HG03025 (cell line): ENCODE results near the gene THEMIS.
"Not testable (repeated sequence)": the region's sequence is repeated elsewhere in the genome, so short reads cannot be mapped to it uniquely, and the experiment has no call there.

Source experiments
- ATAC-seq: cut with Tn5 transposase; IDR thresholded peaks from one replicate; pipeline ENCODE4 v1.9.1; 2021; ENCODE audit warnings: mild to moderate bottlenecking, moderate library complexity; ENCODE audit not compliant: unreplicated experiment, low FRiP score

Gene THEMIS

DNA sequence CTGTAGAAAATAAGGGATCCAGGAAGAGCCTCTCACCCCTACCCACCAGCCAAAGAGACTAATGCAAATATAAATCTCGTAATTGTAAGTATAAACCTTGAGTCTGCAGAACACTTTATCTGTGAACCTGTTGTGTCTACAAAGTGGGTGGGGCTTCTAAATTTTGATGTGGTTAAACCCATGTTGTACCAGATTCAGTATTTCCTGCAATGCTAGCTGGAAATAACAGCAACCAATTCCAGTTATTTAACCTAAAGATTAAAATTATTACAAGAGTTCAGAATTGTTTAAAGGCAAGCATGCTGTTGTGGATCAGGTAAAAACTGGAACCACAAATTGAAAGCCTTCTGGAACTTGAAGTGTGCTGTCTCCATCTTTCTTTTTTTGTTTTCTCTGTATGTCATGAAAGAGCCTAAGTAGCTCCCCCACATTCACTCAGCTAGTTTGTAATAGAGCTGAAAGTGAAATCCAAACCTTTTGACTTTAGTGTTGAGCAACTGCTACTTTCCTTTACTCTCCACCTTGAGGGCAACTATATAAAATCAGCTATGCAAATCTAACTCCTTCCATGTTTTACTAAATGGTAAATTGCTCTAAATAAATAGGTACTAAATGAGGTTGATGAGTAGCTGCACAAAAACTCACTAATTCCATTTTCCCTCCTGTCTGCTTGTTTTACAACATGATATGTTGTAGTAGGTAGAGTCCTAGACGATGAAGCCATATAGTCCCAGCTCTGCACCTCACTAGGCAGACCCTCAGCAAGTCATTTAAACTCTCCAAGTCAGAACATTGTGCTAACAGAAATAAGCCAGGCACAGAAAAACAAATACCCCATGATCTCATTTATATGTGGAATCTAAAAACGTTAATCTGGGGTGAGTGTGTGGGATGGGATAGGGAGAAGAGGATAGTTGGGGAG, 17.9 kb upstream of the THEMIS start:
- ATAC-seq: no peak

- no peak for ATAC-seq
Observed at GRCh38 chr6:127917766-127918165, 16.9 kb upstream of the THEMIS start.

GRCh38 chr6:127914240-127914639, 13.4 kb upstream of the THEMIS start:
- ATAC-seq: no peak

- no peak for ATAC-seq
Observed at GRCh38 chr6:127912914-127913313, 12.1 kb upstream of the THEMIS start.

GRCh38 chr6:127907960-127908640, 7.2 kb upstream of the THEMIS start:
- ATAC-seq: no peak

DNA sequence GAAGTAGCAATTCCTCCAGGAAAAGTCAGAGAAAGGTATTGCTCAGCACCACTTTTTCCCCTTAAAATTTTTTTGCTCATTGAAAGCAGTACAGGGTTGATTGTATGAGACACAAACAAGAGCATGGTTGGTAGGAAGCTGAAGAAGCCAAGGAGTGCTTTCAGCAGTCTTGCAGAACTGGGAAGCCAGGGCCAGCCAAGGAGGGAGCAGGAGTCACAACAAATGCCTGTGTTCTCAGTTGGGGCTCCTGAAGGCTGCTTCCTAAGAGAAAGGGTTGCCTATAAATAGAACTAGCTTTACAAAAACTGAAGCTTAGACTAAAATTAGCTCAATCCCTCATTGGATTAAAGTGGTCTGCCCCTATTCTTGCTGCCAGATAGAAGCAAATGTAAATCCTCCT, 3.3 kb upstream of the THEMIS start:
- ATAC-seq: no peak

DNA sequence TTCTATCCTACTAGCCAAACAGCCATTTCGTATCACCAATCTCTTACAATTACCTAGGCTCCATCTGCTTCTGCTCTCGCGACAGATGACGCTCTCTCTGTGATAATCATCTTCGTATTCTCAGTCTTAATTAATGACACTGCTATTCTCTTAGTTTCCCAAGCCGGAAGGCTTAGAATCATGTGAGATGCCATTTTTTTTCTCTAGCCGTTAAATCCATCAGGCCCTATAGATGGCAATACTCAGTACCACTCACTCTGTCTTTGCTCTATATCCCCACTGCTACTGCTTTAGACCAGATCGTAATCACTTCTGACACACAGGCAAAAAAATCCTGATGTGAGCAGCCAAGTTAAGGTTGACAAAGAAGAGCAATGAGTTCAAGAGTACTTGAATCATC, 2.1 kb upstream of the THEMIS start:
- ATAC-seq: no peak

- no peak for ATAC-seq
Observed at GRCh38 chr6:127897484-127897883, 3.4 kb downstream of the THEMIS start.

DNA sequence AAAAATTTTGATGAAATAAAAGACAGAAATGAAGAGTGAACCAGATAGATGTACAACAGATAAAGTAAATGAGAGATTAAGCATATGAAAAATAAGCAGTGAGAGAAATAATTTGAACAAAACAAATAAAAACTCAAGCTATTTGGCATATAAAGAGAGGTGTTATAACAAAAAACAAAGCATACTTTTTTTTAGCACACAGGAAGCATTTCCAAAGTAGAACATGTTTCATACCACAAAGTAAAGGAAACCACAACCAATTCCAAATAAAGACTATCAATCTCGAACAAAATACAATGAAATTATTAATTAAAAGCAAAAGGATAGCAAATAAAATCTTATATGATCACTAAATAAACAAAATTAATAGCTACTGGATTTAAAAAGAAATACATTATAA, 6.8 kb downstream of the THEMIS start:
- no peak for ATAC-seq

- no peak for ATAC-seq
Observed at GRCh38 chr6:127893541-127893940, 7.3 kb downstream of the THEMIS start.

GRCh38 chr6:127891731-127892326, 9.0 kb downstream of the THEMIS start:
- no peak for ATAC-seq

DNA sequence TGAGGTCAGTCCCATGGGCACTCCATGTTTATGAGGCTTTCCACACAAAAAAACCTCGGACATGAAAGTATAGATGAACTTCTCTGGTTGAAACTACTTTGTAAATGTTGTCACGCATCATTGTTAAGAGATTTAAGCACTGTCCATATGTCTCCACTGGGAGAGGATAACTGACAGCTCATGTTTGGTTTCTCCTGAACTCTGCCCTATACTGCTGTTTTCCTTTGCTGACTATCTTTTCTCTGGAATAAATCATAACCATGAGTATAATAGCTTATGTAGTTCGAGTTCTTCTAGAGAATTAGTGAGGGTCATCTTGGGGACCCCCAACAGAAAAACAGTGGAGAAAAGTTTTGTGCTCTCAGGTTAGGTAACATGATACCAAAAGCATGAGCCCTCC, 14.3 kb downstream of the THEMIS start:
- ATAC-seq: no peak

- ATAC-seq: no peak
Observed at GRCh38 chr6:127884134-127884533, 16.7 kb downstream of the THEMIS start.

GRCh38 chr6:127881949-127882348, 18.9 kb downstream of the THEMIS start:
- not testable (repeated sequence) for ATAC-seq

DNA sequence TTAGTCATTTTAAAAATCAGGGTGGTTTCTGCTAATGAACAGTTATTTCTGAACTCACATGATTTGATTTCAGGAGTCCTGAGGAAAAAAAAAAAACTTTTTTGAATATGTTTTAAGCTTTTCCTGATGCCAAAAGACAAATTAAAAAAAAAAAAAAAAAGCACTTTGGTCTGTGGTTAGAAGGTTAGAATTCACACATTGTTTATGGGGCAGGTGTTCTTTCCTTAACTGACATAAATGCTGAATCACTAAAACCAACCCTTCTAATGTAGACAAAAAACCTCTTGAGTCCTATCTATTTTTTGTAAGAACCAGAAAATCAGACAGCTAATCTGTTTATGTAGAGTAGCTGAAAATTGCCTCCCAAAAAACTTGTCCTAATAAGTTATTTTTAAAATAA, 20.4 kb downstream of the THEMIS start:
- ATAC-seq: no peak

- ATAC-seq: no peak
Observed at GRCh38 chr6:127879685-127880084, 21.2 kb downstream of the THEMIS start.

GRCh38 chr6:127878115-127878514, 22.7 kb downstream of the THEMIS start:
- no peak for ATAC-seq

DNA sequence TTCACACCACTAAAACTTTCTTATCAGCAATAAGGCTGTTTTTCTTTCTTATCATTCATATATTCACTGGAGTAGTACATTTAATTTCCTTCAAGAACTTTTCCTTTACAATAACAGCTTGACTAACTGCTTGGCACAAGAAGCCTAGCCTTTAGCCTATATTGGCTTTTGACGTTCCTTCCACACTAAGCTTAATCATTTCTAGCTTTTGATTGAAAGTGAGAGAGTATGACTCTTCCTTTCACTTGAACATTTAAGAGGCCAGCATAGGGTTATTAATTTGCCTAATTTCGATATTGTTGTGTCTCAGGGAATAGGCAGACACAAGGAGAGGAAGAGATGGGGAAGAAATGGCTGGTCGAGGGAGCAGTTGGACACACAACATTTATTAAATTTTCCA, 23.6 kb downstream of the THEMIS start:
- no peak for ATAC-seq

GRCh38 chr6:127869772-127870404, 31.0 kb downstream of the THEMIS start:
- ATAC-seq: no peak

DNA sequence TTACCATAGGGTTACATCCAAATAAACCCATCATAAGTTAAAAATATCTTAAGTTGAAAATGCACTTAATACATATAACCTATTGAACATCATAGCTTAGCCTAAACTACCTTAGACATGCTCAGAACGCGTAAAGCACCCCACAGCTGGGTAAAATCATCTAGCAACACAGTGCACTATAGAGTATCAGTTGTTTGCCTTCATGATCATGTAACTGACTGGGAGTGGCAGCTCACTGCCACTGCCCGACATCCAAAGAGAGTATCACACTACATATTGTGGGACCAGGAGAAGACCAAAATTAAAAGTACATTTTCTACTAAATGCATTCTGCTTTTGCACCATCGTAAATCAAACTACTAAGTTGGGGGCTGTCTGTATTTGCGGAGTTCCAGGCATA, 31.7 kb downstream of the THEMIS start:
- no peak for ATAC-seq

DNA sequence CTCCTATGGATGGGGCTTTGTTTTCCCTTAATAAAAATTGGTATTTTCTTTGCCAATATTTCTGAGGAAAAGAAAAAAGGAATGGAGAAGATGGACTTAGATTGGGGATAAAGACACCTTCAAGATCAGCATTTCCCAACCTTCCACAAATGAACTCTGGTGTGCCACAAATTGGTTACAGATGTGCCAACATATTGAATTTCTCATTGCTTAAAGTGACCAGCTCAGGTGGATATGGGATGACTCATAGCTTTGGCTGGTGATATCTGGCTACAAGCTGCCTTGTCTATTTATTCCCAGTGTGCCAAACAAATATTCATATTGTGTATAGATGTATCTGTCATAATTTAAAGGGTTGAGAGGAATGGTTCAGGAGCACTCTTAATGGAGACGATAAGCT, 32.5 kb downstream of the THEMIS start:
- ATAC-seq: no peak
